Type B pancreatic cell (in vitro differentiated cells): ENCODE measurements around the gene KCNN1. TPM values are rescaled to one million over a fixed set of nuclear protein-coding genes. Genes with fewer than 3 reads are reported as not detected.
"Not testable (repeated sequence)": the region's sequence is repeated elsewhere in the genome, so short reads cannot be mapped to it uniquely, and the experiment has no call there.

ENCODE experiments used
- DNase-seq: peaks from one replicate; pipeline ENCODE4 v3.0.0; 2021; ENCODE audit warnings: mixed read lengths; ENCODE audit not compliant: unreplicated experiment; ENCODE audit errors: extremely low spot score
- H3K27ac Mint-ChIP-seq: 2 replicates; pipeline ENCODE4 v1.8.0; 2021; ENCODE audit warnings: mild to moderate bottlenecking, mixed read lengths
- H3K27me3 Mint-ChIP-seq: 2 replicates; pipeline ENCODE4 v1.8.0; 2021; ENCODE audit warnings: mixed read lengths
- H3K36me3 Mint-ChIP-seq: 2 replicates; pipeline ENCODE4 v1.8.0; 2021; ENCODE audit warnings: mixed read lengths
- H3K4me1 Mint-ChIP-seq: one replicate; pipeline ENCODE4 v1.8.0; 2021; ENCODE audit warnings: mixed read lengths; ENCODE audit not compliant: unreplicated experiment
- H3K4me3 Mint-ChIP-seq: 2 replicates; pipeline ENCODE4 v1.8.0; 2021; ENCODE audit warnings: mild to moderate bottlenecking, mixed read lengths
- H3K9me3 Mint-ChIP-seq: 2 replicates; pipeline ENCODE4 v1.8.0; 2021; ENCODE audit warnings: mixed read lengths
- CTCF ChIP-seq: fragments of 200-600 bp; sonication (generic); conservative IDR thresholded peaks from 2 replicates; pipeline ENCODE4 v1.5.0; 2021; ENCODE audit warnings: antibody characterized with exemption, mild to moderate bottlenecking
- total RNA-seq: library from RNA; stranded (reverse); gene quantifications from 2 replicates; pipeline ENCODE4 v1.2.1, GENCODE V29; 2021; ENCODE audit warnings: low replicate concordance

KCNN1 gene
- total RNA-seq, 1 donor from 2014 or later, result 13.4 TPM

DNA sequence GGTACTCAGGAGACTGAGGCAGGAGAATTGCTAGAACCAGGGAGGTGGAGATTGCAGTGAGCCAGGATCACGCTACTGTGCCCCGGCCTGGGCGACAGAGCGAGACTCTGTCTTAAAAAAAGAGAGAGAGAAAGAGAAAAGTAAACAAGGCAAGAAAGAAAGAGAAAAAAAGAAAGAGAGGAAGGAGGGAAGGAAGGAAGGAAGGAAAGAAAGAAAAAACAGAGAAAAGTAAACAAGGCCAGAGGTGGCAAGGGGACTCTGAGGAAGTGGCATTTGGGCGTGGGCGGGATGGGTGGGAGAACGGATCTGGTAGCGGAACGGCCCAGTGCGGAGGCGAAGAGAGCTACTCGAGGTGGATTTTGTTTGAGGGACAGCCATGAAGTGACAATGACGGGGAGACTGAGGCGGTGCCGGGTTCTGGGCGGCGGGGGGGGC, 33.6 kb downstream of the KCNN1 start:
- peak overlapping the region; percentile 84 for H3K27ac Mint-ChIP-seq
- peak overlapping the region; percentile 85 for H3K4me3 Mint-ChIP-seq
- no peaks in the 10 kb centered on the region for H3K4me1 Mint-ChIP-seq
- no peaks in the 10 kb centered on the region for H3K9me3 Mint-ChIP-seq
- no peak for DNase-seq
- peaks cover 8% of the 10 kb centered on the region for H3K27me3 Mint-ChIP-seq
- no peak for TF ChIP-seq CTCF
- no peaks in the 10 kb centered on the region for H3K36me3 Mint-ChIP-seq

- Mint-ChIP-seq H3K4me1 (no peaks in the 10 kb centered on the region), H3K4me3 (peak overlapping the region; percentile 85), H3K27ac (no peak overlapping the region), H3K9me3 (no peaks in the 10 kb centered on the region), H3K27me3 (peaks cover 8% of the 10 kb centered on the region), H3K36me3 (no peaks in the 10 kb centered on the region)
- no peak for TF ChIP-seq CTCF
- DNase-seq, result no peak
Measured at GRCh38 chr19:18000915-18001776, 34.2 kb downstream of the KCNN1 start.

- Mint-ChIP-seq H3K27me3 (peaks cover 10% of the 10 kb centered on the region), H3K4me3 (peak overlapping the region; percentile 69), H3K36me3 (no peaks in the 10 kb centered on the region), H3K27ac (no peak overlapping the region), H3K9me3 (no peaks in the 10 kb centered on the region), H3K4me1 (peaks cover 2% of the 10 kb centered on the region)
- no peak for TF ChIP-seq CTCF
- no peak for DNase-seq
Measured at GRCh38 chr19:18001777-18002345, 35.0 kb downstream of the KCNN1 start.

DNA sequence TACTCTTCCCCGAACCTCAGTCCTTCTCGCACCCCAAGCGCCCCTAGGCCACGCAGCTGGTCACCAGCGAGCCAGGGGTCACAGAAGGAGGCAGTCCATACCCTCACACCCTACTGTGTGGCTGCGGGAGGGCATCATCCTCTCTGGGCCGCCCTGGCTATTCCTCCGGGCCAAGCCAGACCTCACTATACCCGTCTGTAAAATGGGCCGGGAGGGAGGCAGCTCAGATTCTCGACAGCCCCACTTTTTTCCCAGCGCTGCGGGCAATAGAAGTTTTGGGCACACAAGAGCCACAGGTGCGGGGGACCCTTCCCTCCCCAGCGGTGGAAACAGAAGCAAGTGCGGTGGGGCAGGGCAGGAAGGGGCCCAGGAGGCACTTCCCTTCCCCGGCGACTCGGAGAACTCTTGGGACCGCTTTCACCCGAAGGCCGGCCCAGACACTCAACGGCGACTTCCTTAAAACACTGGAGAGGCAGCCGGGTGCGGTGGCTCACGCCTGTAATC, 35.5 kb downstream of the KCNN1 start:
- no peak for TF ChIP-seq CTCF
- H3K4me3 Mint-ChIP-seq, result no peak overlapping the region
- no peak overlapping the region for H3K27ac Mint-ChIP-seq
- H3K9me3 Mint-ChIP-seq, result no peaks in the 10 kb centered on the region
- H3K4me1 Mint-ChIP-seq, result peaks cover 7% of the 10 kb centered on the region
- peaks cover 12% of the 10 kb centered on the region for H3K27me3 Mint-ChIP-seq
- no peaks in the 10 kb centered on the region for H3K36me3 Mint-ChIP-seq
- DNase-seq, result no peak

GRCh38 chr19:18005750-18006149, 38.8 kb downstream of the KCNN1 start:
- not testable (repeated sequence) for H3K27me3 Mint-ChIP-seq, H3K4me3 Mint-ChIP-seq, H3K9me3 Mint-ChIP-seq, H3K36me3 Mint-ChIP-seq, H3K27ac Mint-ChIP-seq, H3K4me1 Mint-ChIP-seq, DNase-seq
